A204.1 (cell line): ENCODE measurements around the gene ARFIP1.

Experiments used
- FAIRE-seq: peaks from 2 replicates; lab custom pipeline; 2012; peaks lifted over from hg19 to GRCh38; lab: Jason Lieb, UNC

Gene ARFIP1

DNA sequence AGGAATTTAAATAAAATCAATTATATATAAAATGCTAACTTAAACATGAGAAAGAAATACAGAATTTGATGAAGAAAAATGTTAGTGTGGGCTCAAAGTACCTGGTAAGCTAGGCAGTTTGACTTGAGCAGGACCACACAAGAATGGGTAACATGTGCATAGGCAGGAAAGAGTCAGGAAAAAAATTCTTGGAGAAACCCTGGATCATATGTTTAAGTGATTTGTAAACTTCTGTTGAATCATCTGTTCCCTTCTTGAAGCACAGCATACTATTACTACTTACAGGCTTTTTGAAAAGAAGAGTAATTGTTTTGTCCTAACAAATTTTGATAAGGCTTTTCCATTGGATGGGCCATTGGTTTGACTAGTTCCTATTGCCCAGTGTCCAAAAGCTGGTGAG, 118.9 kb downstream of the ARFIP1 start:
- no peak for FAIRE-seq

DNA sequence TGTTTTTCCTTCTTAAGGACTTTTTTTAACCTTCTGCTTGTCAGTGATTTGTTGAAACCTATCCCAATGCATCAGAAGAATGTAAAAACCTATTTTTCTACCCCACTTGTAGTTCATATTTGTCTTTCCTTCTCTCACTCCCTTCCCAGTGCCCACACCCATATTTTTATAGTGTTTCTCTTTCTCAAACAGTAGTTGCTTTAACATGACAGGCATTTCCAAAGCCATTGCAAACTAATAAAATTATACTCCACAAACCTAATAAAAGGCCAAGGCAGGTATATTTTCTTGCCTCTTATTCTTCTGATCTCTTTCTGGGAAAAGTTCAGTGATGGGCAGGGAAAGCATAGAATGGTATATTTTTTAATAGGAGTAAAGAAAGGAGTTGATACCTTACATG, 120.6 kb downstream of the ARFIP1 start:
- no peak for FAIRE-seq

DNA sequence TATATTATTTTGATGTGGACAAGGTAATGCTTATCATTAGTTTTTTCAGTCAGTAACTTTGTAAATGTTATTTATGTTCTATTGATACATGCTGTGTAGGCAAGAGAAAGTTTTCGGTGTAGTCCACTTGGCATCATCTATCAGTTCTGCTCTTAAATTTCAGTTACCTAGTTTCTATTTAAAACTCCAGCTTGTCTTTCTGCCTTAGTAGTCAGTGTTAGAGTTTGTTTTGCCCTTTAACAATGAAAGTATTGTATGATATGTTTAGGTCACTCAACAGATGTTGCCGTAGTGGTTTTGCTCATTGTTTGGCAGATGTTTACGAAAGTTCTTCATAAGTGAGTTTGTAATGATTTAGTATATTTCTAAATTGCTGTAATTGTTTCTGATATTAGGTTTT, 121.5 kb downstream of the ARFIP1 start:
- no peak for FAIRE-seq

DNA sequence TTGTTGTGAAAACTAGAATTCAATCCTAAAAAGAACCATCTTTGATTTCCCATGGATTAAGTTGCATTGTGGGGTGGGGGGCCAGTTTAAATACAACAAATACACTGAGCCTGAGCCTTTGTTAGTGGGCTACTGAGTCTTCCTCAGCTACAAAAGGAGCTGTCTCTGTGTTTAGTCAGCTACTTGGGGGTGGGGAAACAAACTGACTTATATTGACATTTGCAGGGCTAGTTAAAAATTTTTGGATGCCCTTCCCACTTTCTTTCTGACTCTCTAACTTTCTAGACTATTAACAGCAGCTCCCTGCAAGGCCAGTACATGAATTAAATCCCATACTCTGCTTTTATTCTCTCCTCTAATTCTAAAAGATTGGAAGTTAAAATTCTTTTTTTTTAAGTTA, 123.9 kb downstream of the ARFIP1 start:
- no peak for FAIRE-seq

DNA sequence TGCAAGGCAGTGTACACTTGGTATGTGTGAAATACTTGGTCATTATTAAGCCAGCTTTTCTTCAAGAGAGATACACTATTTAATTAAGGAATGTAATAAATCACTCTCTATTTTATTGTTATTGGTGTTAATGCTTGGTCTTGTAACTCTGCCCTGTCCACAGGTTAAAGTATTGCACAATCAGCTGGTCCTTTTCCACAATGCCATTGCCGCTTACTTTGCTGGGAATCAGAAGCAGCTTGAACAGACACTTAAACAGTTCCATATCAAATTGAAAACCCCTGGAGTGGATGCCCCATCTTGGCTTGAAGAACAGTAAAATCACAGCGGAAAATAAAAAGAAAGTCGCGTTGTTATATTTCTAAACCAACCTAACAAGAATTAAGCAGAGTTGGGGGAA, 130.1 kb downstream of the ARFIP1 start:
- FAIRE-seq = no peak

DNA sequence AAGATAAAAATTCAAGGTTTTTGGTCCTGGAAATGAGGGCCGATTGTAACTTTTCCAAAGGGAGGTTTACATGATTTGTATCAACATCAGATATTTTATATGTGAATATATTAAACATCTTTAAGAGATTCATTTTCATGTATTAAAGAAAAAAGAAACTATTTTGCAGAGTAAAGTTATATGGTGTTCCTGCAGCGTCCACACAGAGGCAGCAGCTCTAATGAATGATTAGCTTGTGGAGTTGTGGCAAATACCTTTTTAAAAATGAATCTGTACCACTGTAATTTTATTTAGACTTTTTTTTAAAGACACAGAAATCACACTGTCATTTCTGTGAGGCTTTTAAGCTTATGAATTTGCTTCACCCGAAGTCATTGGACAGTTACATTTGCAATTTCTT, 130.8 kb downstream of the ARFIP1 start:
- FAIRE-seq = no peak

DNA sequence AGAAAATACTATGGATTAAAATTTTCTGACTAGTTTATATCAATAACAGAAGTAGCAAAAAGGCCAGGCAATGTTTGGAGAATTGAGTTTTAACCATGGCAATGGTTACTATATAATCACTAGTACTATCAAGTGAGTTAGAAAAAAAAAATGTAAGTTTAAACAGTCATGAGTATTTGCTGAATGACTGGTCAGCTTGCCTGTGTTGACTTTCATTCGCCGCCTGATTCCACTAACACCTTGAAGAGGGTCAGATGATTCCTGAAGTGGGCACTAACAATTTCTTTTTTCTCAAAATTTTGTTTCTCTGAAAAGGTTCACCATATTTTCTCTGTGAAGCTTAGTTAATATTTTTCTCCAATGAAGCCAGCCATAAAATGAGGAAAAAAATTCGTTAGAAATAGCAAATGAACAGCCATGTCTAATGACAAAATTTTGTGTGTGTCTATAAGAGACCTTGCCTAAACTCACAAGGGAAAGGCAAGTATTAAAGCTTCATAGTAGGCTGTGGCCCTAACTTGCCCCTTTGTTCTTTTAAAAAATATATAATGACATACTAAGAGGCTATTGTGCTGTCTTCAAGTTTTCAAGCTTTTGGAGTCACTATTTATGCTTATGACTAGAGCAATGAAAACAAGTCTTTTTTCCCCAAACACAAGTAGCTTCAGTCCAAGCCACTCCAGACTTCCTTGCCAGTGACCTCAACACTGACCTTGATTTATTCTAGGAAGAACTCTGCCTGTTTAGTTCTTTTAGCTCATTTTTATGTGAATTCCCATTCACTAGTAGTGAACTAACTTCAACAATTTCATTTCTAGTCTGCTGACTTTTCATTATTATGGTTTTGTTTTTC, 138.0 kb downstream of the ARFIP1 start:
- no peak for FAIRE-seq

DNA sequence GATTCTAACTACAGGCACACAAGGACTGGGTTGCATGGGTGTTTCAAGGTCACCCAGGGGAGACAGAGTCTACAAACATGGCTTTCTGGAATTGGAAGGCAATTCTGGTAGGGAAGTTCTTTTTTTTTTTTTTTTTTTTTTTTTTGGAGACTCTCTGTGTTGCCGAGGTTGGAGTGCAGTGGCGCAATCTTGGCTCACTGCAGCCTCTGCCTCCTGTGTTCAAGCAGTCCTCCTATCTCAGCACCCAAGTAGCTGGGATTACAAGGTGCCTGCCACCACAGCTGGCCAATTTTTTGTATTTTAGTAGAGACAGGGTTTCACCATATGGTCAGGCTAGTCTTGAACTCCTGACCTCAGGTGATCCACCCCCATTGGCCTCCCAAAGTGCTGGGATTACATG, 140.1 kb downstream of the ARFIP1 start:
- FAIRE-seq = no peak

DNA sequence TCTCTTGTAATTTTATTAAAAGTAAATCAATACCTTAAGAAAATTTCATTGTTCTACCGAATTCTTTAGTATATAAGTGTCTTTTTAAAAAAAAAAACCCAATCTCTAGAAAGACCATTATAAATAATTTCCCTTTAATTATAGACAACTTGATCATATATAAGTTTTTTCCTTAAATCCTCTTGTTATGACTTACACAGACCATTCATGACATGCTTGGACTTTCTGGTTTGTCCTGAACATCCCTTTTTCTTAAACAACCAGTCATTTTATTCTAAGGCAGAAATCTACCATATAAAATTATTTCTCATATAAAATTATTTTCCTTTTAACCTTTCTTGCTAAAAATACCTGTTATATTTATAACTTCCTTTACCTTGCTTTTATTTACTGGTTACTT, 141.0 kb downstream of the ARFIP1 start:
- FAIRE-seq = no peak

DNA sequence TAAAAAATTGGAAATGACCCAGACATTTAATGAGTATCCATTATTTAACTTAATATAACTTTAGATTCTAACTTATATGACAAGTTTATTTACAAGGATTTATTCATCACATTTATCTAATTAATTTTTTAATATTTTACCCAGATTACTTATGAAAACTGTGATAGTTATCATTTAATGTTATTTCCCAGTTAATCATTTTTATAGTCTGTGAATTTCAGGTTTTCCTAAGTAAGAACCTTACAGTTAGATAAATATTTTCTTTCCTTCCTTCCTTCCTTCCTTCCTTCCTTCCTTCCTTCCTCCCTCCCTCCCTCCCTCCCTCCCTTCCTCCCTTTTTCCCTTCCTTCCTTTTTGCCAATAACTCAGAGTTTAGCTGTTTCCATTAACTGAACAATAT, 141.5 kb downstream of the ARFIP1 start:
- FAIRE-seq = peak; percentile 96

DNA sequence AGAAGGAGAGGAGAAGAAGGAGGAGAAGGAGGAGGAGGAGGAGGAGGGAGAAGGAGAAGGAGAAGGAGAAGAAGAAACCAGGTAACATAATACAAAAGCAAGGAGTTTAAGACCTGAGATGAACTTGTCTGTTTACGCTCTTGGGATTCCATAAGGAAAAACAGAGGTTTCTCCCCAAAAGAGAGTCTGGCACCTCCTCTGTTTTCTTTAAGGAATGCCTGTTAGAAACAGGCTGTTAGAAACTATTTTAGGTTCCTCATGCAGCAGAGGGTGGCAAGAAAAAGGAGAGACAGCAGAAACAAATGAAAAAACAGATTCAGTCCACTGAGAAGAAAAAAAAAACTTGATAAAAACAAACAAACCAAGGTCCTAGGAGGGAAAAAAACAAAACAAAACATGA, 146.1 kb downstream of the ARFIP1 start:
- no peak for FAIRE-seq

DNA sequence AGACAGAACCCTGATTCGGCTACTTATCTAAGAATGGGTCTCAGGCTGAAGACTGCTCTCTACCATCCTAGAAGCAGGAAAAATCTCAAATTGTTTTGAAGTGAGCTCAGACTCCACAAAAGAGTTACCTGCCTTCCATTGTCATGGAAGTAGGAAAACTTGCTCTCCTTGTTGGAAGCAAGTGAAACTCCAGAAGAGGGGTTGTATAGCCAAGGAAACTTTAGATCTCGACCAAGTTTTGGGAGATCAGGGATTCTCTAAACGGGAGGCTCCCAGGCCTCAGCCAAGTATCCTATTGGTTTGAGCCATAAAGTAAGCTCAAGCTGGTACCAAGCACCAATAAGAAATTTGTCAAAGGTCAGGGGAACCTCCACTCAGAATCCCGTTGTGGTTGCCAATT, 147.2 kb downstream of the ARFIP1 start:
- no peak for FAIRE-seq

DNA sequence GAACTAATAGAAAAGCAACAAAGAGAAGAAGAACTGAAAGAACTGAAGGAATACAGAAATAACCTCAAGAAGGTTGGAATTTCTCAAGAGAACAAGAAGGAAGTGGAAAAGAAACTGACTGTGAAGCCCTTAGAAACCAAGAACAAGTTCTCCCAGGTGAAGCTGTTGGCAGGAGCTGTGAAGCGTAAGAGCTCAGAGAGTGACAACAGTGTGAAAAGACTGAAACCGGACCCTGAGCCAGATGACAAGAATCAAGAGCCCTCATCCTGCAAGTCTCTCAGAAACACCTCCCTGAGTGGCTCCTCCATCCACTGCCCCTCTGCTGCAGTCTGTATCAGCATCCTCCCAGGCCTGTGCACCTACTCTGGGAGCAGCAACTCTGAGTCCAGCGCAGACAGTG, 148.0 kb downstream of the ARFIP1 start:
- FAIRE-seq = no peak

DNA sequence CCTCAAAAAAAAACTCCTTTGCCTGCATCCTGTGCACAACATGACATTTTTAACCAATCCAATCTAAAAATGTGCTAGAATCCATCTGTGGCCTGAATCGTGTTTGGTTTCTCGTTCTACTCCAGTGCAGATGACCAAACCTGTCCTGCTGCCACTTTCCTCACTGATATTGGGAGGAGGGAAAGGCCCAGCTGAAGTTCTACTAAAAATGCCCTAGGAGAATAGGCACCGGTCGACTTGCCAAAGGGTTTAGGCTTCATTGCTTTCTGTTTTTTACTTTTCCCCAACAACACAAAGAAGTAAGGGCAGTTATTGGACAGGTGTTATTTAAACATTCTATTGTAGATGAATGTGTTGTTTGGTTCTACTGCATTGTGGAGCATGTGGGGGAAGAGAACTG, 148.5 kb downstream of the ARFIP1 start:
- FAIRE-seq = no peak

DNA sequence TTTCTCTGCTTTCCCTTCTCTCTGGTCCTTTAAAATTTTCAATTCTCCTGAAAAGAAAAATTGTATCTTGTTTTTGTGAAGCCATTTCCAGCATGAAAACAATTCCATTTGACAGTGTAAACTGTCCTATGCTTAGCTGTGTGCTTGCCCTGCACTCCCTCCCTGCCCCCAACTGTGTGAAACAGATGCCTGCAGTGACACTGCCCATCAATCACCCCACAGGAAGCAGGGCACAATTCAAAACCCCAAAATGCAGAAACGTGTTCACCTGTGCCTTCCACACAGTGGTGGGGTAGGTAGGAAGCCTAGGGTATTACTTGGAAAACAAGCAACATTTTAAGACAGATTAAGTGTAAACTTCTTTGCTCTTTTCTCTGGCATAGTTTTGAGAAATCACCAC, 150.1 kb downstream of the ARFIP1 start:
- FAIRE-seq = no peak

DNA sequence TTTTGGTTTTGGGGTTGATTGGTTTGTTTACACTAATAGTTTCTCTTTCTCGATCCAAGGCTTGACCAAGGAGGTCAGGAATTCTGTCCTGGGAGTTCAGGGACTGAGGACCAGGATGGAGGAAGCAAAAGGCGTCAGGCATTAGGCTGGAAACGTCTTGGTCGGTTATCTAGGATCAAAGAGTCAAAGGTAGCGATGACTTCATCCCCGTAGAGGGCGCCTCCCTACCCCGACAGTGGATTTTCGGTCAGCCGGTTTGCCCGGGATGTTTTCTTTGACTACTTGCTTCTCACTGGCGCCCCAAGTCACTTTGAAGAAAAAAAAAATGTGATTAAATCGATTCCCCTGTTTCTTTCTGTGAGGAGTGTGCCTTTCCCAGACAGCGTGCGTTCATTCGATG, 155.4 kb downstream of the ARFIP1 start:
- no peak for FAIRE-seq

DNA sequence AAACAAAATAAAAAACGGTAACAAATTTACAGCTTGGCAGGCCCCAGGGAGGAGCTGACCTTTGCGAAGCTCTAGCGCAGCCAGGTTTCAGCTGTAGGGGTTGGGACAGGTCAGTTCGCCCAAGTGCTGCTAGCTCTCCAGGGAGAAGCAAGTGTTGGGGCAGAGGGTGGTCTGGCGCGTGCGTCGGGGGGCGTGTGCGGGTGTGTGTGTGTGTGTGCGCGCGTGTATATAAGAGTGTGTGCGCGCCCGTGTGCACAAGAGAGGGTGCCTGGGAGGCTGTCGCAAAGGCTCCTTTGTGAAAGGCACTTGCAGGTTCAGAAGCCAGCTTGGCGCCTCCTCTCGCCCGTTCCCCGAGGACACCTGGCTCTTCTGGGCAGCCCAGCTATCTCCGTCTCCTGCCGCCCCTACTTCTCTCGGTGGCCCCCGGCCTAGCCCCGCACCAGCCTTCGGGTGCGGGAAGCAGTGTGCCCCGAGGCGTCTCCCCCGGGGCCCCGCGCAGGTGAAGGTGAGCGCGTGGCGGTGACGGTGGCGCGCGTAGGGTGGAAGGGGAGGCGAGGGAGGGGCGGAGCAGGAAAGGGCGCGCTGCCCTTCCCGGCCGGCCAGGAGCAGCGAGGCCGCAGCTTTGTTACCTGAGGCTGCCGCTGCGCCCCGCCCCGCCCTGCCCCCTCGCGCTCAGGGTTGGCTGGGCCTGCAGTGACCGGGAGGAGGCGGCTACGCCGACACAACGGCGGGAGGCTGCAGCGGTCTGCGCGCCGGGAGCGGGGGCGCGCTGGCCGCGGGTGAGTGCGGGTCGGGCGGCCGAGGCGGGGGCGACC, 156.1 kb downstream of the ARFIP1 start, which contains the start of gene FHDC1:
Gene FHDC1 (plus strand): TSS at position 693 of the 815 bp plus-strand sequence. CDS start 6,735 bp downstream, outside the sequence.
- FAIRE-seq = no peak

DNA sequence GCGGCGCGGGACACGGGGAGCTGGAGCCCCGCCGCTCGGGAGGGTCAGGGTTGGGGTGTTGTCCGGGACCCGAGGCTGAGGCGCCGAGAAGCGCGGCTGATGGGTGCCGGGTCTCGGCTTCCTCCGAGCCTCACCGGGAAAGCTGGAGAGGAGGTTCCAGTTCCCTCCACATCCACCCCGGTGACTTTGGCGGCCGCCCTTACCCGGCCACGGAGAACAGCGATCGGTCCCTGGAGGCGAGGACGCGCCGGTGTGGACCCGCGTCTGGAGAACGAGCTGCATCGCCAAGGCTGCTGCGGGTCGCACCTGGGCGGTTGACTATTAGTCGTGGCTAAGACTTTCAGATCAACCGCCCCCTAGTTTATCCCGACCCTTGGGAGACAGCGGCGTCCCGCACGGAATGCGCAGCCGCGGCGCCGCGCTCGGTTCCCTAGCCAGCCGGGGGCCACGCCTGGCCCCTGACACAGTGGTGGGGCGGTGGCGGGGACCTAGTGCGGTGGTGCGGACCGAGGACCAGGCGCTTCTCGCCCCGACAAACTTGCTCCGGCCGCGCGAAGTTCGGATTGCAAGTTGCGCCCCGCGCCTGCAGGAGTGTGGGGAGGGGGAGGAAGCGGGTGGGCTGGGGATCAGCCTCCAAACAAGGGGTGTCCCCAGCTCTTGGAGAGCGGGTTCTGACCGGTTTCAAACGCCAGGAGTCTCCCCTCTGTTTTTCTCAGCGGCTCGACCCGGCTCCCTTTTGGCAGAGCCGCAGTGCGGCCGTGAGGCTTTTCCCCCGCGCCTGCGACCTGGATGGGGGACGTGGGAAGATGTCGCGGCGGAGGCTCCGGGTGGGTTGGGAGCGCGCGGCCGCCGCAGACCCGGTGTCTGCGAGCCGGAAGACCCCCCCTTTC, 156.9 kb downstream of the ARFIP1 start:
- no peak for FAIRE-seq

DNA sequence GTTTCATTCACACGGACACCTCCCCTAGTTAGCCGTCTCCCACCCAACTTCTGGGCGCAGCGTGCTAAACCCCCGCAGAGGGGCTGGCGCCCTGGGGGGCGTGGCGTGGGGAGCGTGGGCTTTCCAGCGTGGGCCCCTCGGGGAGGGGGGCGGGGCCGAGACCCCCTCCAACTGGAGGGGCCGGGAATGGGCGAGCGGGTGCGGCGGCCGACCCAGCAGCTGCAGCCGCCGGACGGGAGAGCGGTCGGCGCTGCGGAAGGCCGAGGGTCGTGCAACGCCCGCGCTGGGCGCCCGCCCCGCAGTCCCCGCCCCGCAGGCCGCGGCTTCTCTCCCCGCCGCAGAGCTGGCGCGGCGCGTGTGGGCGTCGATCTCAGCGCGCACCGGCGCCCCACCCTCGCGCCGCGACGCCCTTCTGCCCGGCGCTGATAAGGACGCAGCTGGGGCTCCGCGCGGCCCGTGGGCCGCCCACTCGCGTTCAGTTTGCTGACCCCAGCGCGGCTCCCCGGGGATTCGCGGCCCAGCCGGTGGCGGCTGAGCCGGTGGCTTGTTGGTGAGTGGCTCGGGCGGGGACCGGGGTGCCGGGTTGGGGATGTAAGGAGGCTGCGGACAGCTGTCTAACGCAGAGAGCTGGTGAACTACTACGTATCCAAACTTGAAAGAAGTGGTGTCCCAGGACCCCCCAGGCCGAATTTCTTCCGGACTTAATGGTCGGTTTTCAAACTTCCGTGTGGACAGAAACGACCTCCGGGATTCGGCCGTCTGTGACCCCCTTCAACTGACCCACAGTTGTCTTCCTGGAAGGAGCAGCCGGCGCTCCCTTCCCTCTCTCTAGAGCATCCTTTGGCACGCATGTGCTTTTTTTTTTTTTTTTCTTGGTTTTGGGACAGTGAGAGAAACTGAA, 157.8 kb downstream of the ARFIP1 start:
- FAIRE-seq = no peak

DNA sequence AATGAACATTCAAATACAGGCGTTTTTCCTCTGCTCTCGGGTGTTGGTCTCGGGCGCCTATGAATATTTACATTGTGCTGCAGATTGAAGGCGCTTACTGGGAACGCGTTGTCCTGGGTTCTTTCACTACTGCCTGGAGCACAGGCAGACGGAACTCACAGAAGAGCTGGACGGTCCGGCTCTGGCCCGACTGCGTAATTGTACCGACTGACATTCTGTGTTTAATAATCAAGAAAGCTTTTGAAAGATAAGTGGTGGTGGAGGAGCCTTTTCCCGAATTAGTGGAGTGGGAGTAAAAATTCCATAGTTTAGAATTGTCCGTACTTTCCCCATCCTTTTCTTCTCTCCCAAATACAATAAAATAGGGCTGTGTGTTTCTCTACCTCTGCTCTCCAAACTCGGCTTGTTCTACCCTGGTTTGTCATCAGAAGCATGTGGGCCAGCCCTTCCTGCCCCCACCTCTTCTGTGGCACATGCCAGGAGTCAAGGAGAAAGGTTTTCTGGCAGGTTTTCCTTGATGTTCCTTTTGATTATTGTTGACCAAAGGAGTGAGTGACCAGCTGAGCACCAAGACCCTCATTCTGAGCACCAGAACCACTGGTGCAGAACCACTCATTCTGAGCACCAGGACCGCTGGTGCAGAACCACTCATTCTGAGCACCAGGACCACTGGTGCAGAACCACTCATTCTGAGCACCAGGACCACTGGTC, 158.6 kb downstream of the ARFIP1 start:
- no peak for FAIRE-seq

DNA sequence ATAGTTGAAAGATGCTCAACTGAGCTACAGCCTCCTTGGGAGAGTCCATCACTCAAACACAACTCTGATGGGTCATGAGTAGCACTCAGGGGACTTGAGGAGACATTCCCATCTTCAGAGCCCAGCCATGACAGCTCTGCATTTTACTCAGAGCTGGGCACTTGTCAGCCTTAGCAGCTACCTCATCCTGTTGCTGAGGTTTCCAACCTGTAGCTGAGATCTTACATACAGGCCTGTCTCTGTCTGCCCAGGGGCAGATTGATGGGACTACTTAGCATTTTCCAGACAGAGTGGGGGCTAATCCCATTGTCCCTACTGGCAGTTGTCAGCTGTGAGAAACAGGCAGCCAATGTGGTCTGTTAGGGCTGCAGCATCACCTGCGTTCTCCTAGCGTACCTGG, 159.9 kb downstream of the ARFIP1 start:
- FAIRE-seq = no peak
